GM23338 (cell line): Measurements from ENCODE around the gene TAOK1. TPM values are rescaled to one million over a fixed set of nuclear protein-coding genes. Genes with fewer than 3 reads are reported as not detected.
A peak's percentile ranks its signal among the peaks of the same experiment; 100 is the strongest.

ENCODE experiments used
- ATAC-seq: fragments of 200-7000 bp; cut with Tn5 transposase; 3 replicates; pipeline ENCODE4 v1.9.1; 2020
- DNase-seq: peaks from one replicate; pipeline ENCODE4 v3.0.0-alpha.2; 2015; ENCODE audit warnings: low spot score
- H2AFZ ChIP-seq: fragments of 200-600 bp; sonication (generic); 2 replicates; pipeline ENCODE4 v1.8.0; 2016; ENCODE audit warnings: antibody characterized with exemption, mild to moderate bottlenecking, moderate library complexity
- H3F3A ChIP-seq: fragments of 200-600 bp; sonication (generic); replicated peaks from 2 replicates; pipeline ENCODE4 v1.8.0; 2017; ENCODE audit warnings: antibody characterized with exemption, mixed run types, low read depth
- H3K27ac ChIP-seq: fragments of 200-600 bp; sonication (generic); 2 replicates; pipeline ENCODE4 v1.6.1; 2016; ENCODE audit warnings: low read depth
- H3K27me3 ChIP-seq: fragments of 200-600 bp; sonication (generic); 2 replicates; pipeline ENCODE4 v1.8.0; 2016; ENCODE audit warnings: mild to moderate bottlenecking, mixed run types, moderate library complexity; ENCODE audit not compliant: insufficient read depth
- H3K36me3 ChIP-seq: fragments of 200-600 bp; sonication (generic); 2 replicates; pipeline ENCODE4 v1.8.0; 2016; ENCODE audit warnings: mild to moderate bottlenecking; ENCODE audit not compliant: insufficient read depth
- H3K4me1 ChIP-seq: fragments of 200-600 bp; sonication (generic); 2 replicates; pipeline ENCODE4 v1.8.0; 2016; ENCODE audit warnings: mild to moderate bottlenecking, moderate library complexity; ENCODE audit not compliant: insufficient read depth
- H3K4me2 ChIP-seq: fragments of 200-600 bp; sonication (generic); 2 replicates; pipeline ENCODE4 v1.7.1; 2017; ENCODE audit warnings: mixed run types
- H3K4me3 ChIP-seq: fragments of 200-600 bp; sonication (generic); 2 replicates; pipeline ENCODE4 v1.6.1; 2016; ENCODE audit warnings: mixed run types
- H3K79me2 ChIP-seq: fragments of 200-600 bp; sonication (generic); replicated peaks from 2 replicates; pipeline ENCODE4 v1.8.0; 2017; ENCODE audit warnings: mild to moderate bottlenecking; ENCODE audit not compliant: insufficient read depth
- H3K9me2 ChIP-seq: fragments of 200-600 bp; sonication (generic); 2 replicates; pipeline ENCODE4 v1.8.0; 2017; ENCODE audit not compliant: insufficient read depth
- H4K20me1 ChIP-seq: fragments of 200-600 bp; sonication (generic); replicated peaks from 2 replicates; pipeline ENCODE4 v1.8.0; 2017; ENCODE audit warnings: mild to moderate bottlenecking; ENCODE audit not compliant: insufficient read depth
- H3K27ac Mint-ChIP-seq: 2 replicates; pipeline ENCODE4 v1.8.0; 2020; ENCODE audit warnings: inconsistent platforms, mild to moderate bottlenecking, moderate library complexity, mixed read lengths
- H3K27me3 Mint-ChIP-seq: 3 replicates; pipeline ENCODE4 v1.8.0; 2022; ENCODE audit warnings: low read depth, mild to moderate bottlenecking, moderate library complexity, mixed read lengths, inconsistent platforms; ENCODE audit not compliant: insufficient read depth, poor library complexity
- H3K36me3 Mint-ChIP-seq: 3 replicates; pipeline ENCODE4 v1.8.0; 2021; ENCODE audit warnings: low read depth, mild to moderate bottlenecking, inconsistent platforms, moderate library complexity, mixed read lengths
- H3K4me1 Mint-ChIP-seq: 3 replicates; pipeline ENCODE4 v1.8.0; 2020; ENCODE audit warnings: mild to moderate bottlenecking, inconsistent platforms, mixed read lengths
- H3K4me3 Mint-ChIP-seq: 3 replicates; pipeline ENCODE4 v1.8.0; 2021; ENCODE audit warnings: moderate library complexity, mild to moderate bottlenecking, inconsistent platforms, mixed read lengths
- H3K9me3 Mint-ChIP-seq: 3 replicates; pipeline ENCODE4 v1.8.0; 2020; ENCODE audit warnings: moderate library complexity, mild to moderate bottlenecking, inconsistent platforms, mixed read lengths
- CTCF ChIP-seq, 2 experiments: fragments of 200-600 bp in 1 of 2; sonication (generic) in 1 of 2; conservative IDR thresholded peaks; 2 replicates each; pipeline versions ENCODE4 v1.5.1 to v1.6.1; 2016 to 2017; ENCODE audit warnings: antibody characterized with exemption in 2 of 2, low read depth in 2 of 2, mild to moderate bottlenecking in 2 of 2, moderate library complexity in 1 of 2
- EZH2 ChIP-seq: fragments of 200-600 bp; sonication (generic); IDR thresholded peaks from one replicate; pipeline ENCODE4 v1.8.0; 2017; ENCODE audit warnings: antibody characterized with exemption, mild to moderate bottlenecking, low read depth; ENCODE audit not compliant: unreplicated experiment
- JUNB ChIP-seq: IDR thresholded peaks from one replicate; pipeline ENCODE4 v1.6.1; 2016; ENCODE audit warnings: antibody characterized with exemption; ENCODE audit not compliant: unreplicated experiment
- POLR2AphosphoS5 ChIP-seq: IDR thresholded peaks from 2 replicates; pipeline ENCODE4 v1.6.1; 2016; ENCODE audit warnings: antibody characterized with exemption, low read depth
- ZNF114 ChIP-seq: fragments of 250-450 bp; sonication (Bioruptor Pico); IDR thresholded peaks from 2 replicates; pipeline ENCODE4 v1.5.0; 2020; ENCODE audit warnings: mild to moderate bottlenecking, moderate library complexity
- ZNF331 ChIP-seq: fragments of 250-450 bp; sonication (Bioruptor Pico); IDR thresholded peaks from 2 replicates; pipeline ENCODE4 v1.5.0; 2020; ENCODE audit warnings: low read depth, mild to moderate bottlenecking, moderate library complexity
- polyA plus RNA-seq: library from polyadenylated mRNA; unstranded; fragments of >200 nt; fragmentation: Nextera tagmentation; extraction: Ambion mirVana; gene quantifications from 2 replicates; pipeline ENCODE4 v1.2.1, GENCODE V29; 2016
- total RNA-seq: library from RNA; depleted of rRNA; stranded (reverse); fragments of >200 nt; shearing (Covaris generic); gene quantifications from 2 replicates; pipeline ENCODE4 v1.2.3, GENCODE V29; 2014

Gene TAOK1
- total and polyA plus RNA-seq, 2 experiments from 2014 or later, result 19.4 to 69.8 TPM

- Histone ChIP-seq H3F3A (peaks cover 18% of the 10 kb centered on the region), H3K4me1 (peaks cover 5% of the 10 kb centered on the region; the same call in 1 of the 2 replicates), H3K79me2 (no peaks in the 10 kb centered on the region), H3K4me3 (peak overlapping the region; percentile 48), H3K27me3 (peaks cover 19% of the 10 kb centered on the region; the same call in 1 of the 2 replicates), H2AFZ (no peak overlapping the region), H3K36me3 (no peaks in the 10 kb centered on the region; the same call in 1 of the 2 replicates), H4K20me1 (no peaks in the 10 kb centered on the region; the same call in 1 of the 2 replicates), H3K4me2 (peak overlapping the region; percentile 71), H3K9me2 (no peaks in the 10 kb centered on the region), H3K27ac (no peak overlapping the region)
- Mint-ChIP-seq H3K9me3 (no peaks in the 10 kb centered on the region), H3K4me1 (peaks cover 12% of the 10 kb centered on the region; the same call in 2 of the 3 replicates), H3K36me3 (peaks cover 15% of the 10 kb centered on the region), H3K27me3 (peaks cover 25% of the 10 kb centered on the region), H3K4me3 (peak overlapping the region; percentile 55), H3K27ac (no peak overlapping the region)
- ATAC-seq (peak; percentile 29), DNase-seq (peak; percentile 67)
- TF ChIP-seq CTCF (conservative IDR thresholded peaks at IDR 0.05; ENCODE audit: low read depth in 2 of 2) (peak; percentile 61 to 72), EZH2 (no peak)
Observed at GRCh38 chr17:29572691-29573557, 182.8 kb downstream of the TAOK1 start.

- DNase-seq (no peak), ATAC-seq (no peak)
- Histone ChIP-seq H3K4me1 (peaks cover 5% of the 10 kb centered on the region; the same call in 1 of the 2 replicates), H3F3A (peaks cover 18% of the 10 kb centered on the region), H3K4me3 (no peak overlapping the region), H3K27ac (no peak overlapping the region), H2AFZ (no peak overlapping the region), H3K36me3 (no peaks in the 10 kb centered on the region; the same call in 1 of the 2 replicates), H3K27me3 (peaks cover 19% of the 10 kb centered on the region; the same call in 1 of the 2 replicates), H3K9me2 (no peaks in the 10 kb centered on the region), H4K20me1 (no peaks in the 10 kb centered on the region; the same call in 1 of the 2 replicates), H3K4me2 (no peak overlapping the region; the same call in 1 of the 2 replicates), H3K79me2 (no peaks in the 10 kb centered on the region)
- TF ChIP-seq ZNF331, result no peak
- TF ChIP-seq JUNB, result no peak
- TF ChIP-seq ZNF114 (CRISPR knock-in tag), result no peak
- 0 out of 2 replicates have a peak, but pooled peaks have one; percentile 20 for TF ChIP-seq POLR2AphosphoS5
- Mint-ChIP-seq H3K4me1 (peaks cover 15% of the 10 kb centered on the region; the same call in 2 of the 3 replicates), H3K9me3 (no peaks in the 10 kb centered on the region), H3K36me3 (peaks cover 15% of the 10 kb centered on the region), H3K27ac (no peak overlapping the region), H3K4me3 (peak overlapping the region; percentile 55; the same call in 1 of the 3 replicates), H3K27me3 (peaks cover 21% of the 10 kb centered on the region)
Observed at GRCh38 chr17:29573558-29573869, 183.4 kb downstream of the TAOK1 start.
